Right renal cortex interstitium (tissue), 3 donors: ENCODE measurements around the gene TBC1D1. TPM values are rescaled to one million over a fixed set of nuclear protein-coding genes. Genes with fewer than 3 reads are reported as not detected.

ENCODE experiments used
- DNase-seq, 3 donors: peaks; one replicate each; pipeline ENCODE4 v3.0.0-alpha.2; 2013; ENCODE audit warnings: low read depth in 3 of 3, low spot score in 2 of 3
- polyA plus RNA-seq, 3 donors: library from polyadenylated mRNA; unstranded; fragments of 120-200 nt; gene quantifications; one replicate each; pipeline ENCODE4 v1.2.1, GENCODE V29; 2013; ENCODE audit not compliant: insufficient read length in 3 of 3

Gene TBC1D1
- polyA plus RNA-seq, 3 donors, result 189 to 200 (median 198) TPM

DNA sequence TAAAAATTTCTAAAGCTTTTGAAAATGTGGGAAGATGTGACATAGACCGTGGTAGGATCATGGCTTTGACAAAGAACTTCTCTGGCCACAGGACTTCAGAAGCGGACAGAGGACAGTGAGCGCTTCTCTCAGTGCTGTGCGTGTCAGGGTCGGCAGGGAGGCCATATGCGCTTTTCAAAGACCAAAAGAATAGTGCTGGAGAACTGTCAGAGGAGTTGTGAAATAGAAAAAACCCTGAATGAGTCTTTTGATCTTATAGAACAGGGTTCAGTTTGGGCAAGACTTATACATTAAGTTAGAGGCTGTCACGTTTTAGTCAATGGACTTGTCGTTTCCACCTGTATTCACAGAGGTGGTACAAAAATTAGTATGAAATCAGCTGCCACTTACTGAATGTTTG, 146.7 kb downstream of the TBC1D1 start:
- DNase-seq, result no peak

DNA sequence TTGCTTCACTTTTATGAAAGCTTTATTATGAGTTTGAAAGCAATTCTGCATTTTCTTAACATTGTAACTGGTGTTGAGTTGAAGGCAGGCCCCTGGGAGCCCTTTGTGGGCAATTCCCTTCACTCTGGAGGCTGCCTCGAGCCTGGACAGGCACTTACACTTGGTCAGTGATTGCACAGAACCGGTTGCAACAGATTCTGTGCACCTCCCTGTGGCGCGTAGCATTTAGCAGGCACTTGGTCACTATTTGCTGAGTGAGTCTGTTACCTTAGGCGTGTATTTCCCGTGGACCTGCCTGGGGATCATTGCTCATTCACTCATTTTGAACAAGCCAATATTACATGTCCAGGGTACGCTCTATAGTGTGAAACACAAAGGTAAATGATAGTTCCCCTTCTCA, 149.7 kb downstream of the TBC1D1 start:
- DNase-seq, result no peak

DNA sequence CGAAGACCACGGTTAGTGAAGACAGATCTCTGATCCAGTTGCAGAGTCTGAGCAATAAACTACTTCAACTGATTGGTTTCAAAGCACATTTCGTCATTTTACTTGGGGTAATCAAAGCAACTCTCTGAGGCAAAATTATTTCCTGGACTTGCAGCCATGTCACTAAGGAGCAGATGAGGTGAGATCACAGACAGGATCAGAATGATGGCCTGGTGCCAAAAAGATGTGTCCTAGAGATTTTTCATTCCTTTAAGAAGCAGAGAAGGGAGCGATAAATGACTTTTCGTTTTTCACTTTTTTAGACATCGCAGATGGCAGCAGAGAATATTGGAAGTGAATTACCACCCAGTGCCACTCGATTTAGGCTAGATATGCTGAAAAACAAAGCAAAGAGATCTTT, 153.2 kb downstream of the TBC1D1 start:
- DNase-seq, result no peak

DNA sequence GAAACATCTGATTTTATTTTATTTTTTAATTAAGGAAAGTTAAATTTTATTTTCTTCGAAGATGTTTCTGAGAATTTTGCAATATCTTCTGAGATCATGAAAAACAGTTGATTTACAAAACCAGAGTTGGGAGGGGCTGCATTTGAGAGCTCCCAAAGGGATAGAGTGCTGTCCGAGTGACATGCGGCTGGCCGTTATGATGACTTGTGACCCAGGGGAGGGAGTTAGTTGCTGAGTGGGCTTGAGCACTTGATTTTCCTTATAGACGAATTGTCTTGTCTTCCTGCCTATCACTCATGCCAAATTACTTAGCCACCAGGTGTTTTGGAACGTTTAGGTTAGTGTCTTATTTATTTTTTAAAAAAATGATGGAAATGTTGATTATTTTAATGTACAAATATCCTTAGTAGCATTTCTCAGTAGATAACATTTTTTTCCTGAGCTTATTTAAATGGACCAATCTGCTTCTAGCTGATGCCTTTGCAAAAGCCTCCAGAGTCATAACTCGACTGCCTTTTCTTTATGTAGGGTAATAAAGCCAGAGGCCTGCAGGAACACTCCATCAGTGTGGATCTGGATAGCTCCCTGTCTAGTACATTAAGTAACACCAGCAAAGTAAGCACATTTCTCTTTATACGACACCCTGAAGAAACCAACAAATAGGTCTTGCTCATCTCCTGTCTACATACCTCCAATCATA, 154.6 kb downstream of the TBC1D1 start:
- DNase-seq, result no peak

DNA sequence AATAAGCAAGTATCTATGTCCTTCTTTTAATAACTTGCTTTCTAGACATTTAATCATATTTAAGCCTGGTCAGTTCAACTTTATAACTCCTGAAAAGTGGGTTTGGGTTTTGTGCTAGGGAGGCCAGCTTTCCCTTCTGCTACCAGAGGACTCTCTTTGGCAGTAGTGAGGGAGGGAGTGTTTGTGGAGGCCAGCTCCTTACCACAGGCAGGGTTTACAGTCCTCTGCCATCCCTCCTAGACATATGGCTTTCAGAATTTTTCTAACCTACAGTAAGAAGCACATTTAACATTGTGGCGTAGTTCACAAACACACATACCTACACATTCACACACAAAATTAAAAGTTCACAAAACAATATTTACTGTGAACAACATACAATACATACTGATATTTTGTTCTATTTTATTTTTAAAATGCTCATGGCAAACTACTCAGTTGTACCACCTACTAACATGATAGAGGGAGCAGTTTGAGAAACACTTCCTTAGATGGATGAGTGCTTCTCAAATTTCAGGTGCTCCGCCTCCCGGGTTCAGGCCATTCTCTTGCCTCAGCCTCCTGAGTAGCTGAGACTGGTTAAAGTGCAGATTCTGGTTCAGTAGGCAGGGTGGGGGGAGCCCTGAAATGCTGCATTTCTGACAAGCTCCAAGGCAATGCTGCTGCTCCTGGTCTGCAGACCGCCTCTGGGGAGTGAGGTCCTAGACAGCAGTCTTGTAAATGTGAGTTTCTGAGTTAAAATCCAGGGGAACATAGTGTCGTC, 156.0 kb downstream of the TBC1D1 start:
- DNase-seq, result no peak

DNA sequence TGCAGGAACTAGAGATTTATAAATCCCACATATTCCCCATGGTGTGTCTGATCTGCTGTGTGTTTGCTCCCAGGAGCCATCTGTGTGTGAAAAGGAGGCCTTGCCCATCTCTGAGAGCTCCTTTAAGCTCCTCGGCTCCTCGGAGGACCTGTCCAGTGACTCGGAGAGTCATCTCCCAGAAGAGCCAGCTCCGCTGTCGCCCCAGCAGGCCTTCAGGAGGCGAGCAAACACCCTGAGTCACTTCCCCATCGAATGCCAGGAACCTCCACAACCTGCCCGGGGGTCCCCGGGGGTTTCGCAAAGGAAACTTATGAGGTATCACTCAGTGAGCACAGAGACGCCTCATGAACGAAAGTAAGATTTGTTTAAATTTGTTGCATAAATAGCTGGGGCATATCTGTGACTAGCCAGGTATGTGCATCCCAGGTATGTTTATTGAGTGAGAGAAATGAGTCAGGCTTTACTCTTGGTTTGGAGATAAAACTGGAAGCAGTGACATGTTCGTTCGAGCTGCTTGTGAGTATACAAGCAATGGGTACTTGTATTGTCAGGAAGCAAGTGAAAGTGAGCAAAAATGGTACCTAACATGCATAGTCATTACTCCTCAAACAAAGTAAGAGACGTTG, 158.8 kb downstream of the TBC1D1 start:
- no peak for DNase-seq

DNA sequence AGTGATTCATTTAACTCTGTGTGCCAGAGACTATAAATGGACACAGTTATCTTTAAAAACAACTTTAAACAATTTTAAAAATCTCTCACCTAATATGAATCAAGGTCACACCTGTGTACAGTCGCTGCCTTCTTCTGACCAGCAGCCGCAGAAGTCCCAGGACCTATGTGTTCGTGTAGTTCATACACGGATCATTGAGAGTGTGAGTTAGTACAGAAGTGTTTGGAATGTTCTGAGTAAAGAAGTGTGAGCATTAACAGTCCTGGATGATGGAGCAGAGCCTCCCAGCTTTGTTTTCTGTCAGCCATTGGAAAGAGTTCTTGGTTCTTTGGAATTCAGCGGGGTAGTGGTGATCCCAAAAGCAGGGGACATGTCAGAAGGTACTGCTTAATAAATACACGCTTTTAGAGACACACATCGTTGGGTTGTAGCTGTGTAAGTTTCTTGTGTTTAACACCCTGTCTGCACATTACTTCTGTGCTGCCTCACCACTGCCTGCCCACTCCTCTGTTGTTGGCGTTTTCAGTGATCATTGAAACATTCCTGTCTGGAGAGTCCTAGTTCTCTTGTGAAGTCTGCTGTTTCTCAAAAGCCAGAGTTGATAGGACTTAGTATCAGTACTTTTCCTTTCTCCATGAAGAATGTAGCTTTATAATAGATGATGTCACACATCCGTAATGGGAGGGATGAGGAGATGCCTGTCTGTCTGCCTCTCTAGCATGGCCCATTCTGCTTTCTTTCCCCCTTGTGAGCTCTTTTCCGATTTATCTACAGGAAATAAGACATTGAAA, 159.9 kb downstream of the TBC1D1 start:
- no peak for DNase-seq

DNA sequence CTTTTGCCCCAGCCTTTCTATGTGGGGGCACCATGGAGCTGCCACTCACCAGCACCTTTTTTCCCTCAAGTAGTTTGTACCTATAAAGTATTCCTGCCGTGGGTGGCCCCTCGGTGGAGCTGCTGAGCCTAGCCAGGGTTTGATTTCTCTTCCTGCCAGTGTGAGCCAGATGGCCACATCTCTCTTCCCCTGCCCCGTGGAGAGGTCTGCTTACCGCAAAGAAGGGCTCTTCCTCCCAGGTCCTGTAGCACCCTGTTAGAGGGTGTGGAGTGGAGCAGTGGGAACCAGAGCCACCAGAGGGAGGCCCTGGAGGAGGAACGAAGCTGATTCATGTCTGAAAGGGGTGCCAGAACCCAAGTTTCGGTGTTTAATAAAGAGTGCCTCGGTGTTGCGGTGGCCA, 164.7 kb downstream of the TBC1D1 start:
- DNase-seq, result no peak

DNA sequence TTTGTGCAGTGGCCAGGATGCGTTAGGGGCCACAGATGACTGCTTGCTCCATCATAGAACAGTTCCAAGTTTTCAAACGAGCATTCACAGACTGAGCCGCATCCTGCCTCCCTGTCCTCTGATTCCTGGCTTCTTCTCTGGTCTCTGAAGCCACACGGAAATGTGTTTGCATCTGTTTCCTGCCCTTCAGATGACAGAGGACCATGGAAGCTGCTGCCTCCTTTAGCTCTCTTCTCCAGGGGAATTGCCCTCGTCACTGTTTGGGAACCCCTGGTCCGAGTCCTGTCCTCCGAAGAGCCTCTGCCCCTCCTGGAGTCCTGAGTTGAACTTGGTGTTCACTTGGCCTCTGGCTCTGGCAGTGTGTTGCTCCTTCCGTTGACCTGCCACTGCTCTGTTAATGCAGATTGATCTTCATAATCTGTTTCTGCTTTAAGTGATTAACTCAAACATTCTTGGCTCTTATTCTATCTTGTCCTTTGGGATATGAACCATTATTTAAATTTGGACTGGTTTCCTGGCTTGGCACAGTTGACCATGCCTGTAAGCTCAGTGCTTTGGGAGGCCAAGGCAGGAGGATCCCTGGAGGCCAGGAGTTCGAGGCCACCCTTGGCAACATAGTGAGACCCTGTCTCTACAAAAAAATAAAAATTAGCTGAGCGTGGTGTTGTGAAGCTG, 165.3 kb downstream of the TBC1D1 start:
- DNase-seq, result no peak

DNA sequence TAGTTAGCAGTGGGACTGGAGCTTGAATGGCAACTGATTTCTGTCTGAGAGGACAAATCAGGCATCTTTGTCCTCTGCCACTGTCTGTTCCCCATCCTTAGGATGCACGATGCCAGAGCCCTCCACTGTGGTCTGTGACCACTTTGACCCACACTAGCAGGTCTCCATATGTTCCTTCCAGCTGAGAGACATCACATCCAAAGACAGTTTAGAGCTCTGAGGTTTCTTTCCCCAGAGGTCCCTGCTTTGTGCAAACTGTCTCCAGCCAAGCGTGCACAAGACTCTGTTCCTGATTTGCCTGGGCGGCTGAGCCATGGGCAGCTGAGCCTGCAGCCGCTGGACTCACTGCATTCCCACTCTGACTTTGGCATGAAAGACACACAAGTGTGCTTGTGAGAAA, 167.3 kb downstream of the TBC1D1 start:
- no peak for DNase-seq

DNA sequence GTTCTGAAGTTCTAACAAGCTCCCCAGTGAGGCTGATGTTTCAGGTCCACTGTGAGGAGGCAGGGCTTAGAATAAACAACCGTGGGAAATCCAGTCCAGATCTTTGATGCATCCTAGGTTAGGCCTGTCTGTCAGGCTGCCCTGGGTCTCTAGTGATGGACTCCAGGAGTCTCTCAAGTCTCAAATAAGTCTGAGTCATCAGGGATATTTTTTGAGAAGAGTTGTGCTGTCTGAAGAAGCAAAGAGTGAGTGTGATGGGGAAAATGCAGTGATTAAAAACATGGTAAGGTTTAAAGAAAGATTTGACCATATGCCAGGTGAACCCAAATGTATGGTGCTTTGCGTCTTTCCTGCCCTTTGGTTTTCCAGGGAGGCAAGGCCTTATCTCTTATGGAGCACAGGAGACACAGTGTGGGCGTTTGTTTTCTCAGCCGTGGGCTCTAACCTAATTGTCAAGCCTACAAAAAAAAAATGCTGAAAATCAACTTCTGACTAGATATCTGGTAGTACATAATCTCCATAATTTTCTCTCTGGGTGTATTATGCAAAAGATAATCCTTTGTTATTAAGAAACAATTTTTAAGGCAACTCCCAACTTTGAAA, 170.0 kb downstream of the TBC1D1 start:
- no peak for DNase-seq

DNA sequence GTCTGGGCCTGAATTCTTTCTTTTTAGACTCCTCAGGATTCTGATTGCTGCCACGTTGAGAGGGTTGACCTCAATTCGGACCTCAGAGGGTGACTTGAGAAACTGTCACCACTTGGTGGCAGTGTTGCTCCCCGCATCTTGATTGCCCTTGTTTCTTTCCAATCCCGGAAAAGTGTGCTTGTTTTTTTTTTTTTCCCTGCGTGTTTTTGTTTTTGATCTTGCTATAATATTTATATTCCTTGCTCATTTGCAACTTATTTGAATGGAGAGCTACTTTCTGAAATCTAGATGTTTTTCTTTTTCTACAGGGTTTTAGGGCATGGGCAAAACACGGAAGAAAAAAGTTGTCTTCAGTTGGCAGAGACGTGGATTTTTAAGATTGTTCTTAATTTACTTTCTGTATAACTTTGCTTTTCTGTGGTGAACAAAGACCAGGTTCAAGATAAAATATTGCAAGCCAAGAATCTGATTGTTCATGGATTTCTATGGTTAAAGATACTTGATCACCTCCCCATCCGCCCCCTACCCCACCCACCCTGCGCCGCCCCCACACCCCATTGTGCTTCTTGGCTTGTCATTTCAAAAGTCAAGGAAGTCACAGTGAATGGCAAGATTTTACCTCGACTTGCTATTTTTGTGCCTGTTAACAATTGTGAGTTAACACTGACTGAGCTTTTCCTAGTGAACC, 171.3 kb downstream of the TBC1D1 start:
- DNase-seq, result peak; percentile 75 to 76 (median 76)

DNA sequence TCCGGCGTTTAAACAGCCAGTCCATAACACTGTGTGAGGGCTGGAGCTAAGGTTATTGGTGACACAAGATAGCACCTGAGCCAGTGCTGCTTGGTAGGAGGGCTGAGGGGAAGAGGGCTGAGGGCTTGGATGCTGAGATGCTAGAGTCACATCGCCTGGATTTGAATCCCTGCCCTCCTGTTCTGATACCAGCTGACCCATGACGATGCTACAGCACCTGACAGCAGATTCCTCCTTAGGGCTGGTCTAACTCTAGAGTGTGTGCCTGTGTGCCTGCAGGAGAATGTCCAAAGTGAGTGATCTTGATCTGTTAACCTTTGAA, 171.9 kb downstream of the TBC1D1 start:
- DNase-seq, result no peak

DNA sequence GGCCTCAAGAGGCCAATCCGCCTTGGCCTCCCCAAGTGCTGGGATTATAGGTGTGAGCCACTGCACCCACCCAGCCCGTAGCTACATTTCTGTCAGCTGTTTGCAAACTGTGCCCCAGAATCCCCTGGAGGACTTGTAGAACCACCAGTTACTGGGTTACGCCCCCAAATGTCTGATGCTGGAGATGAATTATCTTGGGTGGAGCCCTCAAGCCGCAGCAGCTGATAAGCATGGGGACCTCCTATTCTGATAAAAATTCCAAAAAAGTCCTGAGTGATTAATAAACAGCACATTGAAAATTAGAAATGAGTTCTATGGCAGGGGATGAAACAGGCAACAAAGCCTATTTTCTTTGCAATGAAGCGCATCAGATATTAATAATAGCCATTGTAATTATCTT, 174.3 kb downstream of the TBC1D1 start:
- no peak for DNase-seq

DNA sequence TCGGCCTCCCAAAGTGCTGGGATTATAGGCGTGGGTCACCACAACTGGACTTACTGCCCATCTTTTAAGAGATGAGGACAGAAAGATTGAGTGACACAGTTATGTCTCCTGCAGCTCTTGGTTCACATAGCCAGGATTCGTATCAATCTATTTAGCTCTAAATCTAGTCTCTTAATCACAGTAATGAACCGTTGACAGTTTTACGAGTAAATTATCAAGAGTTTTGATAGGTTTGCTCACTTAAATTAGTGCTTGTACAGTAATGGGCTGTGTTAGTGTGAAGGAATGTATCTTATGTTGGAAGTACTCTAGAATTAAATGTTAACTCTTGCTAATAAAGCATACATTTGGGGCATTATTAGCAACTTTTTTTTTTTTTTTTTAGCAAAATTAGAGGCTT, 175.0 kb downstream of the TBC1D1 start:
- DNase-seq, result no peak

DNA sequence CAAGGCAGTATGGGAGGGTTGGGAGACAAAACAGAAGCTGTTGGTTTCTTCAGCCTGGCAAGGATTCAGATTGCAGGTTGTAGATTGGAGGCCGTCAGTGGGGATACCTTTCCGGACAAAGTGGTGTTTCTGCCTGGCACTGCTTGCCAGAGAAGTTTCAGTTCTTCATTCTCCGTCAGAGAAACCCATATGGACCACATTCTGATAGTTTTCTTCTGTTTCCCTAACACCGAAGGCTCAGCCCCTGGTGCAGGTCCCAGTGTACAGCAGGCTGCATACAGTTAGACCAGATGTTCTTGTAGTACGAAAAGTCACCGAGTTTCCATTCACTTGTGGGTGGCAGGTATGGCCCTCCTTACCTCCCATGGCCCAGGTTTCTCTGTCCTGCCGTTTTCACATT, 176.6 kb downstream of the TBC1D1 start:
- no peak for DNase-seq

DNA sequence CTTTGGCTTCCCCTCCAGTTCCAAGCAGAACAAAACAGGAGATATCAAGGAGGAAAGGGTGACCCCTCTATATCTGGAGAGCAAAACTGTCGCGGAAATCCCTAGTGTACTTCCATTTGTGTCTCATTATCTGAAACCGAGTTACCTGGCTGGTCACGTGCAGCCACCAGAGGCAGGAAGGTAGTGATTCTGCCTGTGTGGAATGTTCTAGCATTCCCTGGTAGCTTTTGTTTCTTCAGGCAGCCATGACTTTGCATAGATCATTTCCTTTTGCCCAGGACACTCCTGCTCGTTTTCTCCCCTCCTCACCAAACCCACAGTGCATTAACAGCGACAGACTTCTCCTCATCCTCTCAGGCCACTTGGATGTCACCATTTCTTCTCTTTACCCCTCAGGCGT, 177.2 kb downstream of the TBC1D1 start:
- DNase-seq, result no peak

DNA sequence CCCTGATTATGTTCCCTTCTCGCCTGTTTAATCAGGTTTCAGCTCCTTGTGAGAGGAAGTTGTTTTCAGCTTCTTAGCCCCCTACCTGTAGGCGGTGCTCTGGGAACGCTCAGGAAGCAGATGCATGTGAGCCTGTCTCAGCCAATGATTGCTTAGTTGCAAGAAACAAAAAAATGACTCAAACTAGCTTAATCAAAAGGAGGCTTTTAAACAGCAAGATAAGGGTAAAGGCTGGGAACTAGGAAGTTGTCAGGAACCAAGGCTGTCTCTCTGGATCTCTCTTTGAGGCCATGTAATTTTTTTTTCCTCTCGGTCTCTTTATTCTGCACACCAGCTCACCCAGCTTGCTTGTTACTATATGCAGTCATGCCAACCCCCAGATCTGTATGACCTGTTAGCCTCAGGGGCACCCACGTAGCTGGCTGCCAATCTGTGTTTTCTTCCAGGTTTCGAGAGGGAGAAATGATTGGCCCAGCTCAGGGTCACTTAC, 178.4 kb downstream of the TBC1D1 start:
- DNase-seq, result peak in 1 of 3 donors; percentile 68

DNA sequence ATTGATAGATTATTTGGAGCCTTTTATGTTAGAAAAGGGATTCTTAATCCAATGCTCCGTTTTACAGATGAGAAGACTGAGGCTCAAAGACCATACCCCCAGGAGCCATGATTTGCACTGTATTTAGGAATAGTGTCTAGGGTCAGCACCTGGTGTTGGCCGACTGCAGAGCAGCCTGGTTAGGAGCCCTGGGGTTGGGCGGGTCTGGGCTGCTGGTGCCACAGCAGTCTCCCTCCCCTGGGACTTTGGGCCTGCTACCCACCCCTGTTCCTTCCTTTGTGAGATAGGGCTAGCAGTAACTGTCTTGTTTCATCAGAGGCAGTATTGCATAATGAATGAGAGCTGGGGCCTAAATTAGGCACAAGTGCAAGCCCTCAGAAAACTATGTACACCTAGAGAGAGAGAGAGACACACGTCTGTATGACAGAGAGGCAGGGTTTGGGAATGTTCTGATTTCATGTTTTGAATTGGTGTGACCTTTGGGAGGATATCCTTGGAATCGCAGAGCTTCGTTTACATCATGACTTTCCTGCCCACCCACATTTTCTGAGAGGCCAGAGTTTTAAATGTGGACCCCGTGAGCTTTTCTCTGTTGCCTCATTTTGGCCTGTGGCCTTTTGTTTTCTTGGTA, 181.0 kb downstream of the TBC1D1 start:
- no peak for DNase-seq
